Tibial nerve (tissue), 4 donors: ENCODE data around the gene LOX. TPM values are rescaled to one million over a fixed set of nuclear protein-coding genes. Genes with fewer than 3 reads are reported as not detected.

Experiments used
- DNase-seq, 2 donors: peaks; one replicate each; pipeline ENCODE4 v3.0.0-alpha.2; 2019; ENCODE audit warnings: low spot score in 2 of 2
- H3K27ac ChIP-seq, 4 donors: fragments of 200-600 bp; sonication (generic) in 3 of 4; one replicate each; pipeline ENCODE4 v1.5.1; 2017 to 2019; ENCODE audit warnings: mild to moderate bottlenecking in 1 of 4
- H3K27me3 ChIP-seq, 2 donors: fragments of 200-600 bp; sonication (generic) in 1 of 2; one replicate each; pipeline versions ENCODE4 v1.5.1 to v1.6.0; 2017 to 2019
- H3K36me3 ChIP-seq, 3 donors: fragments of 200-600 bp; sonication (generic); one replicate each; pipeline ENCODE4 v1.5.1; 2018 to 2019
- H3K4me1 ChIP-seq, 4 donors: fragments of 200-600 bp; sonication (generic) in 3 of 4; one replicate each; pipeline ENCODE4 v1.5.1; 2017 to 2019
- H3K4me3 ChIP-seq, 4 donors: fragments of 200-600 bp; sonication (generic) in 3 of 4; one replicate each; pipeline ENCODE4 v1.5.1; 2017 to 2019; ENCODE audit warnings: mild to moderate bottlenecking in 1 of 4, moderate library complexity in 1 of 4
- H3K9me3 ChIP-seq, 4 donors: fragments of 200-600 bp; sonication (generic) in 3 of 4; one replicate each; pipeline ENCODE4 v1.5.1; 2017 to 2019
- EP300 ChIP-seq, 2 donors: sonication (generic); formaldehyde crosslinking; IDR thresholded peaks; one replicate each; pipeline ENCODE4 v1.6.1; 2017; ENCODE audit warnings: antibody characterized with exemption in 2 of 2, mild to moderate bottlenecking in 1 of 2
- POLR2A ChIP-seq, 2 donors: fragments of 450-650 bp; IDR thresholded peaks; one replicate each; pipeline ENCODE4 v1.6.1; 2017; ENCODE audit warnings: antibody characterized with exemption in 2 of 2, mild to moderate bottlenecking in 2 of 2, moderate library complexity in 2 of 2
- WGBS, 2 donors: methylation state at CpG; one replicate each; pipeline ENCODE4 v1.1.5; 2018; 5-methylcytosine and 5-hydroxymethylcytosine counted together
- total RNA-seq, 4 donors: library from RNA; depleted of rRNA; stranded (reverse); fragments of >200 nt; gene quantifications; one replicate each; pipeline ENCODE4 v1.1.0, GENCODE V29; 2016
- TF ChIP-seq, protein P1 (sequence below), 5 experiments: fragments of 200-600 bp in 3 of 5; fragments of 450-650 bp in 2 of 5; sonication (generic) in 3 of 5; IDR thresholded peaks; one replicate each; pipeline ENCODE4 v1.5.1; 2016 to 2019; ENCODE audit warnings: antibody characterized with exemption in 5 of 5, mild to moderate bottlenecking in 3 of 5, moderate library complexity in 2 of 5

Gene LOX
- total RNA-seq, 4 donors from 2014 or later, result 7.1 to 44.3 (median 19.3) TPM

DNA sequence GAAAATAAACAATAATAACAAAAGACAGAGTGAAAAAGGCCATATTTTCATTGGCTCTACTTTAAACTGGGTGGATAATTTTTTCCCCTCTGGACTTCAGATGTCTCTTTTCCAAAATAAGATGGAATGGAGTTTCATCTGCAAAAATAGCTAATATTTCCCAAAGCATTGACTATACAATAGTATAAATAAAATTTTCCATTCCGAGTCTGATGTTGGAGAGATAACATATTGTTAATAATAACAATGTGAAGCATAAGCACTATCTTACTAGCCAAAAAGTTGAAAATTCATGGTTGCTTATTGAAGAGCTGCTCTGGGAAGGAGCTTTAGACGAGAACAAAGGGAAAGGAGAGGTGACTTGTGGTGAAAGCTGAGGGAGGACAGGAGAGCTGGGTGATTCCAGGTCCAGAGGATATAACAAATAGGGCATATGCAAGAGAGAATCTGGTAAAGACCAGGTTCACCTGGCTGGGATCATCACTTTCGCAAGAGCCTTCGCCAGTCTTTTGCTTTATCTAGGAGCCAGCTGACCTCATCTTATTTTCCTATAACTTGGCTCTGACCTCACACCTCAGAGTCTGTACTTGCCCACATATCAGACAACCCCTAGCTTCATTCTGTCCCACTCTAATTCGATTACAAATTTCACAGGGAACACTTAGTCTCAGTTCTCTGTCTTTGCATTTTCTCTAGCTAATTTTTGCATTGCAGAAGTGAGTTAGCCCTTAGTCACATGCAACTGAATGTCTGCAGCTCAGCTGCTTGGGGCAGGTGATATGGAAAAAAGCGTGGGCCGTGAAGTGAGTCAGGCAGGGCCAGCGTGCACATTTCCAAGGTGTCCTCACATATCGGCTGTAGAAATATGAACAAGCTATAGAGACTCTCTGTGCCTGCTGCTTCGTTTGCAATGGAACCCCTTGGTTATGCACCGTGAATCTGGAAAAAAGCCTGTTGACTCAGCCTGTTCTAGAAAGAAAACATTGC is 43.7 kb upstream of the LOX start:
- WGBS, 2 donors, result 82 to 87% methylated on average over 11 of the region's 11 CpGs
- no peak overlapping the region for H3K27ac ChIP-seq
- no peak for DNase-seq
- H3K36me3 ChIP-seq, result no peaks in the 10 kb centered on the region
- no peak overlapping the region for H3K4me3 ChIP-seq
- no peaks in the 10 kb centered on the region for H3K27me3 ChIP-seq
- peaks cover 0 to 7% (median 0%) of the 10 kb centered on the region in 4 donors for H3K4me1 ChIP-seq
- H3K9me3 ChIP-seq, result no peaks in the 10 kb centered on the region
- TF ChIP-seq EP300 (IDR thresholded peaks at IDR 0.05), result no peak

DNA sequence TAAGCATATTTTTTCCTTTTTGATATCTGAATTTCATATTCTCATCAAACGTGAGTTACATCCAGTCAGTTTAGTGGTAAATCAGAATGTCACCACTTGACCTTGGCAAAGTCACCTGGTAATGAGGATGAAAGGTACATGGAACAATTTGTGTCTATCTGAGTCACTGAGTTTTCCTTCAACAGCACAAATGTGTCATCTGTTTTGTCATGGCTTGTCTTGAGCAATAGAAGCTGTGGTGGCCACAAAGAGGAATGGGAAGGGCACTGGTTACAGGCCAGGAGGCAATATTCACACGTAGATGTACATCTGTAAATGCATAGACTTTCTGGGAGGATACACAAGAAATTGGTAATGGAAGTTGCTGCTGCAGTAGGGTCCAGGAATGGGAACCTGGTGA is 42.9 kb upstream of the LOX start:
- Histone ChIP-seq H3K4me3 (no peak overlapping the region), H3K27me3 (no peaks in the 10 kb centered on the region), H3K9me3 (no peaks in the 10 kb centered on the region), H3K36me3 (no peaks in the 10 kb centered on the region), H3K4me1 (no peaks in the 10 kb centered on the region), H3K27ac (no peak overlapping the region)
- 82 to 84% methylated on average over 2 of the region's 2 CpGs for WGBS, 2 donors
- TF ChIP-seq, protein P1, sequence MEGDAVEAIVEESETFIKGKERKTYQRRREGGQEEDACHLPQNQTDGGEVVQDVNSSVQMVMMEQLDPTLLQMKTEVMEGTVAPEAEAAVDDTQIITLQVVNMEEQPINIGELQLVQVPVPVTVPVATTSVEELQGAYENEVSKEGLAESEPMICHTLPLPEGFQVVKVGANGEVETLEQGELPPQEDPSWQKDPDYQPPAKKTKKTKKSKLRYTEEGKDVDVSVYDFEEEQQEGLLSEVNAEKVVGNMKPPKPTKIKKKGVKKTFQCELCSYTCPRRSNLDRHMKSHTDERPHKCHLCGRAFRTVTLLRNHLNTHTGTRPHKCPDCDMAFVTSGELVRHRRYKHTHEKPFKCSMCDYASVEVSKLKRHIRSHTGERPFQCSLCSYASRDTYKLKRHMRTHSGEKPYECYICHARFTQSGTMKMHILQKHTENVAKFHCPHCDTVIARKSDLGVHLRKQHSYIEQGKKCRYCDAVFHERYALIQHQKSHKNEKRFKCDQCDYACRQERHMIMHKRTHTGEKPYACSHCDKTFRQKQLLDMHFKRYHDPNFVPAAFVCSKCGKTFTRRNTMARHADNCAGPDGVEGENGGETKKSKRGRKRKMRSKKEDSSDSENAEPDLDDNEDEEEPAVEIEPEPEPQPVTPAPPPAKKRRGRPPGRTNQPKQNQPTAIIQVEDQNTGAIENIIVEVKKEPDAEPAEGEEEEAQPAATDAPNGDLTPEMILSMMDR (IDR thresholded peaks at IDR 0.05), result no peak
- TF ChIP-seq POLR2A (IDR thresholded peaks at IDR 0.05) (no peak), EP300 (IDR thresholded peaks at IDR 0.05) (no peak)
- DNase-seq, result no peak

DNA sequence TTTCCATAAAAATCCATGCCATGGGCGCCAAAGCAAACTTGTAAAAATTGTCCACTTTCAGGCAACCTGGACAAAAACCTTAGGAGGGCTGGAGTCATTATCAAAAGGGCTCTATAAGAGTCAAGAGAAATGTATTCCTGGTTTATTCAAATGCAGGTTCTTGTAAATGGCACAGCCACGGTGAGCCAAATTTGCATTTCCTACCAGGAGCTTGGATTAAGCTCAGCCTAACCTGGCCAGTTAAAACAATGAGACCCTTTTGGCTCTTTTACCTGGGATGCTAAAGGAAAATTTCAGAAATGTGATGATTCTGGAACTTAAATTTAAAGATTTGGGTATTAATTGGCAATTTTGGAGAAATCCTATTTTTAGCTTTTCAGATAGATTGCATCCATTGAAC is 42.4 kb upstream of the LOX start:
- TF ChIP-seq EP300 (IDR thresholded peaks at IDR 0.05) (no peak), POLR2A (IDR thresholded peaks at IDR 0.05) (no peak)
- TF ChIP-seq, protein P1 (IDR thresholded peaks at IDR 0.05), result no peak
- no peak overlapping the region for H3K27ac ChIP-seq

DNA sequence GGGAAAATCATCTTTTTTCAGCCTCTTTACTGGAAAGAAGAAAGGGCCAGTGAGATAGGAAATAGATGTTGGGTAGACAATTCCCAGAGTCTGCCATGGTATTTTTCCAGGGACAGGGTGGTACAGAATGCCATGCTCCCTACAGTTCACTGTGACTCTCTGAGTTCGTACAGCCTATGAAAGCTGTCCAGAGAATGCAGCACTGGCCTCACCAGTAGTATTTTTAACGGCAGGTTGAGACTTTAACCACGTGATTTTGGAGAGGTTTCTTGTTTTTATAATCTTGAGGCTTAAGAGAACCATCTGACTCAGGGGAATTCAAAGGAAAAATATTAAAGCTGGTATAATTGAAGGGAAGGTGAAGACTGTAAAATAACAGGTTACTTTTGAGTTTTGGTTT is 41.1 kb upstream of the LOX start:
- 55 to 70% methylated on average over 3 of the region's 3 CpGs for WGBS, 2 donors
- no peak overlapping the region for H3K27ac ChIP-seq

More for the DNA sequence above, 42.4 kb upstream of the LOX start:
- Histone ChIP-seq H3K27me3 (no peaks in the 10 kb centered on the region), H3K4me1 (no peaks in the 10 kb centered on the region), H3K36me3 (no peaks in the 10 kb centered on the region), H3K9me3 (no peaks in the 10 kb centered on the region), H3K4me3 (no peak overlapping the region)
- 82 to 84% methylated on average over 2 of the region's 2 CpGs for WGBS, 2 donors
- DNase-seq, result no peak

DNA sequence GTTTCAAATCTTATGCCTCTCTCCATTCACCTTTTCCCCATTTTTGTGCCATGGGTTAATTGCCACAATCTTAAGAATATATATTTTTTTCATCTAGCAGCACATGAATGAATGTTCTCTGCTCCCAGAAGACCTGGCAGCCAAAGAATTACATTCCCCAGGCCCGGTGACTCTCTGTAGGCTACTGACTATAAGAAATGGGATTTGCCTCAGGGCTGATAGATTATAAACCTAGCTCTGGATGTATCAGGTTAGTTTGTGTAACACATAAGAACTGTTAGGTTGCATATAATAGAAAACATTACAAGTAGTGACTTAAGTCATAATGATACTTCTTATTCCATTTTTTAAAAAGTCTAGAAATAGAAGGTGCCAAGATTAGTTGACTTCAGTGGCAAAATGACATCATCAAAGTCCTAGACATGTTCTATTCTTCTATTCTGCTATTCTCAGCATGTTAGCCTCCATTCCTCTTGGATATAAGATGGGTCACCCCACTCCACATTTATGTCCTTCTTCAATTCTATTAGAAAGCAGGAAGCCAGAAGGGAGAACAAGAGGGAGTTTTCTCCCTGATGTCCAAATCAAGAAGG is 40.4 kb upstream of the LOX start:
- Histone ChIP-seq H3K4me1 (no peaks in the 10 kb centered on the region), H3K27ac (no peak overlapping the region), H3K4me3 (no peak overlapping the region), H3K36me3 (no peaks in the 10 kb centered on the region), H3K9me3 (no peaks in the 10 kb centered on the region), H3K27me3 (no peaks in the 10 kb centered on the region)
- TF ChIP-seq POLR2A (IDR thresholded peaks at IDR 0.05), result no peak
- 71 to 76% methylated on average over 1 of the region's 1 CpG for WGBS, 2 donors
- DNase-seq, result no peak

More for the DNA sequence above, 41.1 kb upstream of the LOX start:
- H3K4me1 ChIP-seq, result no peaks in the 10 kb centered on the region
- no peak for DNase-seq
- H3K27me3 ChIP-seq, result no peaks in the 10 kb centered on the region
- H3K4me3 ChIP-seq, result no peak overlapping the region
- no peaks in the 10 kb centered on the region for H3K36me3 ChIP-seq
- TF ChIP-seq EP300 (IDR thresholded peaks at IDR 0.05), result no peak
- TF ChIP-seq, protein P1 (IDR thresholded peaks at IDR 0.05), result no peak
- no peak for TF ChIP-seq POLR2A (IDR thresholded peaks at IDR 0.05)
- no peaks in the 10 kb centered on the region for H3K9me3 ChIP-seq

DNA sequence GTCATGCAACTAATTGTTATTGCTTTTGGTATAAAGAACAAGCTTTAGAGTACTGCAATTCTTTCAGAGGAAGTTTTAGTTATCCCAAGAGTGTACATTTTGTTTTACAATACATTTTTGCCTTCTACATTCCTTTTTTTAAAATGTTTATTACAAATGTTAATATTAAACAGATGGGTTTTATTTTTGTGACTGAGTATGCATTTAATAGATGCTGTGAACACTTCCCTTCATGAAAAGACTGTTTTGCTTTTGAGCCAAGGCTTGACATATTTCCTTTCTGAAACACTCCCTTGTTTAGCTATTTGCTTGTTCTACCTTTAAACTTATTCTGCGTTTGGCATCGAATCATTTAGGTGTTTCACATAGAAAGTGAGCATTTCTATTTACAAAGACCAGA is 36.4 kb upstream of the LOX start:
- TF ChIP-seq EP300 (IDR thresholded peaks at IDR 0.05), result no peak
- TF ChIP-seq, protein P1 (IDR thresholded peaks at IDR 0.05), result no peak
- TF ChIP-seq POLR2A (IDR thresholded peaks at IDR 0.05), result no peak
- Histone ChIP-seq H3K4me1 (no peaks in the 10 kb centered on the region), H3K4me3 (no peak overlapping the region), H3K27ac (no peak overlapping the region), H3K27me3 (no peaks in the 10 kb centered on the region), H3K9me3 (no peaks in the 10 kb centered on the region), H3K36me3 (no peaks in the 10 kb centered on the region)
- no peak for DNase-seq
- 44 to 51% methylated on average over 2 of the region's 2 CpGs for WGBS, 2 donors
